Neural cell (in vitro differentiated cells): ENCODE results near the gene TFAM. TPM values are rescaled to one million over a fixed set of nuclear protein-coding genes. Genes with fewer than 3 reads are reported as not detected.

Experiments used
- H2AFZ ChIP-seq: fragments of 200-600, 300-800 bp; sonication (generic), shearing (Covaris generic); 2 replicates; pipeline ENCODE4 v1.6.0; 2014; ENCODE audit warnings: low read depth, mild to moderate bottlenecking, antibody characterized with exemption, low read length, moderate library complexity
- H3F3A ChIP-seq: fragments of 200-600 bp; shearing (Covaris generic); 2 replicates; pipeline ENCODE4 v1.6.1; 2016; ENCODE audit warnings: mild to moderate bottlenecking, moderate library complexity, mixed read lengths, antibody characterized with exemption, low read length; ENCODE audit not compliant: insufficient read depth, poor library complexity, severe bottlenecking
- H3K27ac ChIP-seq: fragments of 200-600, 300-800 bp; sonication (generic), shearing (Covaris generic); 2 replicates; pipeline ENCODE4 v1.5.1; 2014; ENCODE audit warnings: mild to moderate bottlenecking, low read length, moderate library complexity
- H3K27me3 ChIP-seq: fragments of 300-800, 200-600 bp; sonication (generic), shearing (Covaris generic); 2 replicates; pipeline ENCODE4 v1.6.0; 2014; ENCODE audit warnings: mild to moderate bottlenecking, low read depth, low read length, moderate library complexity; ENCODE audit not compliant: insufficient read depth
- H3K36me3 ChIP-seq: fragments of 300-800, 200-600 bp; sonication (generic), shearing (Covaris generic); 2 replicates; pipeline ENCODE4 v1.5.1; 2014; ENCODE audit warnings: mild to moderate bottlenecking, antibody characterized with exemption, low read length, moderate library complexity; ENCODE audit not compliant: insufficient read depth
- H3K4me2 ChIP-seq: fragments of 300-800, 200-600 bp; sonication (generic), shearing (Covaris generic); 2 replicates; pipeline ENCODE4 v1.6.0; 2014; ENCODE audit warnings: mild to moderate bottlenecking, low read length
- H3K4me3 ChIP-seq: fragments of 300-800, 200-600 bp; sonication (generic), shearing (Covaris generic); 2 replicates; pipeline ENCODE4 v1.5.1; 2014; ENCODE audit warnings: mild to moderate bottlenecking, low read length, moderate library complexity
- H3K79me2 ChIP-seq: fragments of 200-600 bp; shearing (Covaris generic); replicated peaks from 2 replicates; pipeline ENCODE4 v1.6.0; 2014; ENCODE audit warnings: mild to moderate bottlenecking, low read length, moderate library complexity; ENCODE audit not compliant: insufficient read depth
- H3K9ac ChIP-seq: fragments of 300-800, 200-600 bp; sonication (generic), shearing (Covaris generic); 2 replicates; pipeline ENCODE4 v1.6.1; 2016; ENCODE audit warnings: mild to moderate bottlenecking, low read length, mixed read lengths
- H3K9me2 ChIP-seq: fragments of 200-600 bp; shearing (Covaris generic); 2 replicates; pipeline ENCODE4 v1.6.1; 2016; ENCODE audit warnings: mild to moderate bottlenecking, low read length, mixed read lengths; ENCODE audit not compliant: insufficient read depth
- H3K9me3 ChIP-seq: fragments of 200-600, 300-800 bp; sonication (generic), shearing (Covaris generic); 2 replicates; pipeline ENCODE4 v1.6.1; 2016; ENCODE audit warnings: mild to moderate bottlenecking, mixed run types, low read length, moderate library complexity, mixed read lengths
- H4K20me1 ChIP-seq: fragments of 200-600 bp; shearing (Covaris generic); 2 replicates; pipeline ENCODE4 v1.6.1; 2016; ENCODE audit warnings: mild to moderate bottlenecking, mixed run types; ENCODE audit not compliant: insufficient read depth
- EP300 ChIP-seq: fragments of 450-650 bp; conservative IDR thresholded peaks from 2 replicates; pipeline ENCODE4 v1.6.1; 2014; ENCODE audit warnings: antibody characterized with exemption, mild to moderate bottlenecking, moderate library complexity; ENCODE audit not compliant: poor library complexity, severe bottlenecking
- EZH2 ChIP-seq: fragments of 200-600, 300-800 bp; shearing (Covaris generic), sonication (generic); IDR thresholded peaks from 2 replicates; pipeline ENCODE4 v1.6.1; 2014; ENCODE audit warnings: antibody characterized with exemption, low read length, borderline replicate concordance, mild to moderate bottlenecking; ENCODE audit not compliant: insufficient read depth, poor library complexity, severe bottlenecking
- MXI1 ChIP-seq: fragments of 450-650 bp; conservative IDR thresholded peaks from 2 replicates; pipeline ENCODE4 v1.6.1; 2014; ENCODE audit warnings: antibody characterized with exemption, mild to moderate bottlenecking; ENCODE audit not compliant: poor library complexity, severe bottlenecking
- POLR2AphosphoS5 ChIP-seq: IDR thresholded peaks from 2 replicates; pipeline ENCODE4 v1.6.1; 2012
- RAD21 ChIP-seq: fragments of 450-650 bp; conservative IDR thresholded peaks from 2 replicates; pipeline ENCODE4 v1.6.1; 2014; ENCODE audit warnings: antibody characterized with exemption, mild to moderate bottlenecking, moderate library complexity
- REST ChIP-seq: IDR thresholded peaks from 2 replicates; pipeline ENCODE4 v1.6.1; 2012; ENCODE audit warnings: borderline replicate concordance
- SMC3 ChIP-seq: fragments of 450-650 bp; conservative IDR thresholded peaks from 2 replicates; pipeline ENCODE4 v1.6.1; 2014; ENCODE audit warnings: antibody characterized with exemption, mild to moderate bottlenecking, moderate library complexity; ENCODE audit not compliant: poor library complexity
- TAF1 ChIP-seq: IDR thresholded peaks from 2 replicates; pipeline ENCODE4 v1.6.1; 2012; ENCODE audit warnings: low read depth
- polyA plus RNA-seq: library from polyadenylated mRNA; depleted of rRNA; stranded (reverse); fragments of >200 nt; gene quantifications from 2 replicates; pipeline ENCODE4 v1.2.3, GENCODE V29; 2014
- TF ChIP-seq, protein P1 (sequence below): fragments of 450-650 bp; IDR thresholded peaks from 2 replicates; pipeline ENCODE4 v1.5.1; 2014; ENCODE audit warnings: antibody characterized with exemption, mild to moderate bottlenecking, moderate library complexity; ENCODE audit not compliant: poor library complexity, severe bottlenecking

The TFAM gene
- polyA plus RNA-seq, 1 donor from 2014 or later = 27.2 TPM

DNA sequence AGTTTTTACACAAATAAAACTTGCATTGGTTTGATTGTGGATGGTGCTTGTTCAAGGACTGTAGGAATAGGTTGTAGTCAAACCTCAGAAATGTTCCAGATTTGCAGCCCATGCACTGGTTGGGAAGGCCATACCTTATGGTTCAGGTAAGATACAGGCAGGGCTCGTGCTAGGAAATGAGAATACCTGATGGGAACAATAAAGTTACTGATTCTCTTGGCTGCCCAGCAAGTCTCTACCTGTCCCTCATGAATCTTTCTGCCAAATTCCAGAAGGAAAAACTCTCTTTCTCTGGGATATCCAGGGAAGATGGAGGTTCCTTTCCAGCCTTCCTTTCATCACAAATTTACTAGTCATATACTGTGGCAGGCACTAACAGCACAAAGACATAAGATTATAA, 53.8 kb downstream of the TFAM start:
- H3K9me3 ChIP-seq = no peaks in the 10 kb centered on the region
- H3K4me3 ChIP-seq = no peak overlapping the region
- no peak overlapping the region for H3K27ac ChIP-seq
- H3K79me2 ChIP-seq = no peaks in the 10 kb centered on the region
- H3K27me3 ChIP-seq = no peaks in the 10 kb centered on the region
- no peak overlapping the region for H3K9ac ChIP-seq
- H3K4me2 ChIP-seq = no peak overlapping the region
- H3K36me3 ChIP-seq = no peaks in the 10 kb centered on the region
- TF ChIP-seq, protein P1, sequence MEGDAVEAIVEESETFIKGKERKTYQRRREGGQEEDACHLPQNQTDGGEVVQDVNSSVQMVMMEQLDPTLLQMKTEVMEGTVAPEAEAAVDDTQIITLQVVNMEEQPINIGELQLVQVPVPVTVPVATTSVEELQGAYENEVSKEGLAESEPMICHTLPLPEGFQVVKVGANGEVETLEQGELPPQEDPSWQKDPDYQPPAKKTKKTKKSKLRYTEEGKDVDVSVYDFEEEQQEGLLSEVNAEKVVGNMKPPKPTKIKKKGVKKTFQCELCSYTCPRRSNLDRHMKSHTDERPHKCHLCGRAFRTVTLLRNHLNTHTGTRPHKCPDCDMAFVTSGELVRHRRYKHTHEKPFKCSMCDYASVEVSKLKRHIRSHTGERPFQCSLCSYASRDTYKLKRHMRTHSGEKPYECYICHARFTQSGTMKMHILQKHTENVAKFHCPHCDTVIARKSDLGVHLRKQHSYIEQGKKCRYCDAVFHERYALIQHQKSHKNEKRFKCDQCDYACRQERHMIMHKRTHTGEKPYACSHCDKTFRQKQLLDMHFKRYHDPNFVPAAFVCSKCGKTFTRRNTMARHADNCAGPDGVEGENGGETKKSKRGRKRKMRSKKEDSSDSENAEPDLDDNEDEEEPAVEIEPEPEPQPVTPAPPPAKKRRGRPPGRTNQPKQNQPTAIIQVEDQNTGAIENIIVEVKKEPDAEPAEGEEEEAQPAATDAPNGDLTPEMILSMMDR = no peak
- TF ChIP-seq POLR2AphosphoS5 (no peak), TAF1 (no peak), RAD21 (no peak), REST (no peak), SMC3 (no peak), EZH2 (no peak), MXI1 (no peak), EP300 (no peak)
- H4K20me1 ChIP-seq = no peaks in the 10 kb centered on the region
- H2AFZ ChIP-seq = no peak overlapping the region
- no peaks in the 10 kb centered on the region for H3K9me2 ChIP-seq
- no peaks in the 10 kb centered on the region for H3F3A ChIP-seq

DNA sequence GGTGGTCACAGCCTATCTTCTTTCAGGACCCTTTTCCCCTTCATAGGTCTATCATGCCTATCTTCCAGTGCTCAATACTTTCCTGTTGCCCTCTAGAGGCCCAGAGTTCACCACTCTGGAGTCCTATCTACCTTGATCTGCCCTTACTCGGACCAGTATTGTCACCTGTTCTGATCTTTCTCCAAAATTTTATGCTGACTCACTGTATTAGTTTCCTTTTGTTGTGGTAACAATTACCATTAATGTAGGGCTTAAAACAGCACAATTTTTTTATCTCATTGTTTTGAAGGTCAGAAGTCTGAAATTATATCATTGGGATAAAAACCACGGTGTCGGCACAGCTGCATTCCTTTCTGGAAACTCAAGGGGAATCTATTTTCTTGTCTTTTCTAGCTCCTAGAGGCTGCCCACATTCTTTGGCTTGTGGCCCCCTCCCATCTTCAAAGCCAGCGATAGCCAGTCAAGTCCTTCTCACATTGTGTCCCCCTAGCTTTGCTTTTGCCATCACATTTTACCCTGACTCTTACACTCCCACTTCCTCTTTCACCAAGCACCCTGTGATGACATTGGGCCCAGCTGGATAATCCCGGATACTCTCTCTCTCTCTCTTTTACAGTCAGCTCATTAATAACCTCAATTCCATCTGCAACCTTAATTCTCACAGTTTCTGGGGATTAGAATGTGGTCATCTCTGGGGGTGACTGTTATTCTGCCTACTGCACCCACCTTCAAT, 54.6 kb downstream of the TFAM start:
- no peak overlapping the region for H3K4me2 ChIP-seq
- no peaks in the 10 kb centered on the region for H3K27me3 ChIP-seq
- H3F3A ChIP-seq = no peaks in the 10 kb centered on the region
- H3K27ac ChIP-seq = no peak overlapping the region
- H4K20me1 ChIP-seq = no peaks in the 10 kb centered on the region
- H3K4me3 ChIP-seq = no peak overlapping the region
- no peak overlapping the region for H3K9ac ChIP-seq
- H3K79me2 ChIP-seq = no peaks in the 10 kb centered on the region
- H3K36me3 ChIP-seq = no peaks in the 10 kb centered on the region
- no peaks in the 10 kb centered on the region for H3K9me2 ChIP-seq
- H2AFZ ChIP-seq = no peak overlapping the region
- TF ChIP-seq MXI1 (no peak), RAD21 (no peak), SMC3 (no peak), POLR2AphosphoS5 (no peak), EP300 (no peak), TAF1 (no peak), REST (no peak), EZH2 (no peak)
- TF ChIP-seq, protein P1 = no peak
- no peaks in the 10 kb centered on the region for H3K9me3 ChIP-seq
